Liver (tissue), 9 donors: Measurements from ENCODE around the gene OLFML2B. TPM values are rescaled to one million over a fixed set of nuclear protein-coding genes. Genes with fewer than 3 reads are reported as not detected.

Experiments
- DNase-seq: peaks from one replicate; pipeline ENCODE4 v3.0.0-alpha.2; 2017; ENCODE audit warnings: low spot score
- H3K27ac ChIP-seq, 2 donors: one replicate each; pipeline ENCODE4 v1.7.0; 2013; ENCODE audit warnings: inconsistent platforms in 2 of 2, low read length in 2 of 2, control low read depth in 1 of 2, low read depth in 1 of 2, mild to moderate bottlenecking in 1 of 2
- H3K27me3 ChIP-seq, 4 donors: one replicate each; pipeline versions ENCODE4 v1.6.1 to v1.7.0; 2013; ENCODE audit warnings: low read length in 3 of 4, inconsistent platforms in 1 of 4, mild to moderate bottlenecking in 1 of 4, moderate library complexity in 1 of 4; ENCODE audit not compliant: control insufficient read depth in 4 of 4, insufficient read depth in 4 of 4
- H3K36me3 ChIP-seq, 4 donors: one replicate each; pipeline versions ENCODE4 v1.6.1 to v1.7.0; 2013; ENCODE audit warnings: low read length in 3 of 4, mild to moderate bottlenecking in 3 of 4, low read depth in 1 of 4, moderate library complexity in 1 of 4; ENCODE audit not compliant: control insufficient read depth in 4 of 4, insufficient read depth in 3 of 4
- H3K4me1 ChIP-seq, 4 donors: one replicate each; pipeline versions ENCODE4 v1.6.1 to v1.7.0; 2013; ENCODE audit warnings: low read length in 3 of 4, mild to moderate bottlenecking in 3 of 4, moderate library complexity in 1 of 4; ENCODE audit not compliant: control insufficient read depth in 4 of 4, insufficient read depth in 4 of 4
- H3K4me3 ChIP-seq, 3 donors: one replicate each; pipeline versions ENCODE4 v1.6.1 to v1.7.0; 2013; ENCODE audit warnings: low read length in 3 of 3, control low read depth in 1 of 3, low read depth in 1 of 3, mild to moderate bottlenecking in 1 of 3
- H3K9ac ChIP-seq, 2 donors: one replicate each; pipeline ENCODE4 v1.7.0; 2013; ENCODE audit warnings: low read length in 2 of 2, mild to moderate bottlenecking in 2 of 2, moderate library complexity in 2 of 2, control low read depth in 1 of 2, low read depth in 1 of 2
- H3K9me3 ChIP-seq, 4 donors: one replicate each; pipeline versions ENCODE4 v1.6.1 to v1.7.0; 2013; ENCODE audit warnings: low read length in 3 of 4; ENCODE audit not compliant: control insufficient read depth in 4 of 4
- EGR1 ChIP-seq, 2 donors: IDR thresholded peaks; 2 replicates each; pipeline ENCODE4 v1.6.1; 2016 to 2018; ENCODE audit warnings: antibody characterized with exemption in 2 of 2, low read depth in 2 of 2
- FOXA1 ChIP-seq: IDR thresholded peaks from 2 replicates; pipeline ENCODE4 v1.6.1; 2016; ENCODE audit warnings: antibody characterized with exemption
- FOXA2 ChIP-seq: IDR thresholded peaks from 2 replicates; pipeline ENCODE4 v1.6.1; 2016; ENCODE audit warnings: antibody characterized with exemption
- GABPA ChIP-seq, 2 donors: IDR thresholded peaks in 1 of 2; conservative IDR thresholded peaks in 1 of 2; 2 replicates each; pipeline ENCODE4 v1.6.1; 2016; ENCODE audit warnings: antibody characterized with exemption in 2 of 2, mild to moderate bottlenecking in 1 of 2, moderate library complexity in 1 of 2
- HNF4A ChIP-seq, 2 donors: conservative IDR thresholded peaks; 2 replicates each; pipeline ENCODE4 v1.6.1; 2016; ENCODE audit warnings: antibody characterized with exemption in 2 of 2, mild to moderate bottlenecking in 2 of 2
- HNF4G ChIP-seq: IDR thresholded peaks from 2 replicates; pipeline ENCODE4 v1.6.1; 2016; ENCODE audit warnings: antibody characterized with exemption
- JUND ChIP-seq, 2 donors: IDR thresholded peaks; 2 replicates each; pipeline ENCODE4 v1.6.1; 2016; ENCODE audit warnings: antibody characterized with exemption in 2 of 2
- NR2F2 ChIP-seq: IDR thresholded peaks from 2 replicates; pipeline ENCODE4 v1.6.1; 2016; ENCODE audit warnings: antibody characterized with exemption
- RAD21 ChIP-seq, 2 donors: IDR thresholded peaks; 2 replicates each; pipeline ENCODE4 v1.6.1; 2016; ENCODE audit warnings: antibody characterized with exemption in 2 of 2, mild to moderate bottlenecking in 2 of 2
- RXRA ChIP-seq, 2 donors: IDR thresholded peaks; 2 replicates each; pipeline ENCODE4 v1.6.1; 2017 to 2018; ENCODE audit warnings: antibody characterized with exemption in 2 of 2, mild to moderate bottlenecking in 1 of 2
- SP1 ChIP-seq: IDR thresholded peaks from 2 replicates; pipeline ENCODE4 v1.6.1; 2018; ENCODE audit warnings: antibody characterized with exemption, mild to moderate bottlenecking
- TAF1 ChIP-seq: conservative IDR thresholded peaks from 2 replicates; pipeline ENCODE4 v1.6.1; 2016; ENCODE audit warnings: antibody characterized with exemption, mild to moderate bottlenecking
- YY1 ChIP-seq: IDR thresholded peaks from 2 replicates; pipeline ENCODE4 v1.6.1; 2016; ENCODE audit warnings: antibody characterized with exemption, mild to moderate bottlenecking
- WGBS: extraction: QIAGEN DNeasy Blood & Tissue Kit; methylation state at CpG from one replicate; pipeline ENCODE4 v1.1.7; 2013; 5-methylcytosine and 5-hydroxymethylcytosine counted together
- polyA plus RNA-seq, 2 donors: library from polyadenylated mRNA; stranded (reverse) in 1 of 2; unstranded in 1 of 2; fragments of 200-250 nt in 1 of 2; fragments of >200 nt in 1 of 2; fragmentation: Nextera tagmentation in 1 of 2; extraction: Ambion mirVana in 1 of 2; gene quantifications; one replicate each; pipeline versions ENCODE4 v1.2.1 to v1.2.3, GENCODE V29; 2013 to 2015
- total RNA-seq, 2 donors: library from RNA; depleted of rRNA; stranded (reverse); fragments of >200 nt; gene quantifications; one replicate each; pipeline ENCODE4 v1.2.3, GENCODE V29; 2014
- TF ChIP-seq, protein P1 (sequence below): IDR thresholded peaks from 2 replicates; pipeline ENCODE4 v1.6.1; 2016; ENCODE audit warnings: antibody characterized with exemption, mild to moderate bottlenecking
- TF ChIP-seq, protein P2 (sequence below): IDR thresholded peaks from 2 replicates; pipeline ENCODE4 v1.6.1; 2016; ENCODE audit warnings: antibody characterized with exemption
- TF ChIP-seq, protein P3 (sequence below): fragments of 150-350 bp; IDR thresholded peaks from 2 replicates; pipeline ENCODE4 v1.5.1; 2017; ENCODE audit warnings: improper control_type of control experiment, low read depth, low read length; ENCODE audit not compliant: missing input control
- TF ChIP-seq, protein P4 (sequence below): IDR thresholded peaks from 2 replicates; pipeline ENCODE4 v1.6.1; 2016; ENCODE audit warnings: antibody characterized with exemption
- donor health status: healthy.
- donor health status: healthy.
- donor health status: healthy.
- donor health status: healthy.
- donor health status: healthy.

The OLFML2B gene
- total and polyA plus RNA-seq, 4 donors, result 0.54 to 0.84 (median 0.74) TPM

DNA sequence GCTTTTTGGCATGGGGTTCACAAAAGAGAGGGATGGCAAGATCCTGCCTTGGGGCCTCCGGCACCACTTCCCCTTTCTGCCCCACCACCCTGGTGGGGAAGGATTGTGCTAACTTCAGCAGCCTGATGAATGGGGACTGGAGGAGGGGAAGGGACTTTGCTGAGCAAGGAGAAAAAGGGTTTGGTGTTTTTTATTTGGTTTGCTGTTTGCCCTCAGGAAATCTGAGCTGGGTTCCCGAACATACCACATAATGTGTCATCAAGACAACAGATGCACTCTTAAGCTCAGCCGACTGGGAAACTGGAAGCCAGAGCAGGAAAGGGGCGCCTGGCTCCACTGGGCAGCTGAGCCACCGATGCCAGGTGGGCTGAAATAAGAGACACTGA, 19.8 kb downstream of the OLFML2B start:
- 54% methylated on average over 5 of the region's 5 CpGs for WGBS
- Histone ChIP-seq H3K4me1 (no peaks in the 10 kb centered on the region), H3K27me3 (no peaks in the 10 kb centered on the region), H3K4me3 (no peak overlapping the region), H3K9me3 (no peaks in the 10 kb centered on the region), H3K27ac (no peak overlapping the region), H3K36me3 (no peaks in the 10 kb centered on the region), H3K9ac (no peak overlapping the region)
- no peak for DNase-seq
- TF ChIP-seq, protein P1, sequence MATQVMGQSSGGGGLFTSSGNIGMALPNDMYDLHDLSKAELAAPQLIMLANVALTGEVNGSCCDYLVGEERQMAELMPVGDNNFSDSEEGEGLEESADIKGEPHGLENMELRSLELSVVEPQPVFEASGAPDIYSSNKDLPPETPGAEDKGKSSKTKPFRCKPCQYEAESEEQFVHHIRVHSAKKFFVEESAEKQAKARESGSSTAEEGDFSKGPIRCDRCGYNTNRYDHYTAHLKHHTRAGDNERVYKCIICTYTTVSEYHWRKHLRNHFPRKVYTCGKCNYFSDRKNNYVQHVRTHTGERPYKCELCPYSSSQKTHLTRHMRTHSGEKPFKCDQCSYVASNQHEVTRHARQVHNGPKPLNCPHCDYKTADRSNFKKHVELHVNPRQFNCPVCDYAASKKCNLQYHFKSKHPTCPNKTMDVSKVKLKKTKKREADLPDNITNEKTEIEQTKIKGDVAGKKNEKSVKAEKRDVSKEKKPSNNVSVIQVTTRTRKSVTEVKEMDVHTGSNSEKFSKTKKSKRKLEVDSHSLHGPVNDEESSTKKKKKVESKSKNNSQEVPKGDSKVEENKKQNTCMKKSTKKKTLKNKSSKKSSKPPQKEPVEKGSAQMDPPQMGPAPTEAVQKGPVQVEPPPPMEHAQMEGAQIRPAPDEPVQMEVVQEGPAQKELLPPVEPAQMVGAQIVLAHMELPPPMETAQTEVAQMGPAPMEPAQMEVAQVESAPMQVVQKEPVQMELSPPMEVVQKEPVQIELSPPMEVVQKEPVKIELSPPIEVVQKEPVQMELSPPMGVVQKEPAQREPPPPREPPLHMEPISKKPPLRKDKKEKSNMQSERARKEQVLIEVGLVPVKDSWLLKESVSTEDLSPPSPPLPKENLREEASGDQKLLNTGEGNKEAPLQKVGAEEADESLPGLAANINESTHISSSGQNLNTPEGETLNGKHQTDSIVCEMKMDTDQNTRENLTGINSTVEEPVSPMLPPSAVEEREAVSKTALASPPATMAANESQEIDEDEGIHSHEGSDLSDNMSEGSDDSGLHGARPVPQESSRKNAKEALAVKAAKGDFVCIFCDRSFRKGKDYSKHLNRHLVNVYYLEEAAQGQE, result no peak
- TF ChIP-seq TAF1 (no peak), YY1 (no peak), RAD21 (IDR thresholded peaks at IDR 0.05) (no peak), HNF4A (conservative IDR thresholded peaks at IDR 0.05) (no peak), SP1 (no peak), JUND (IDR thresholded peaks at IDR 0.05) (no peak), FOXA2 (no peak), HNF4G (no peak), EGR1 (IDR thresholded peaks at IDR 0.05; ENCODE audit: low read depth in 2 of 2) (no peak), NR2F2 (no peak), RXRA (IDR thresholded peaks at IDR 0.05) (no peak), FOXA1 (no peak)
- TF ChIP-seq, protein P2, sequence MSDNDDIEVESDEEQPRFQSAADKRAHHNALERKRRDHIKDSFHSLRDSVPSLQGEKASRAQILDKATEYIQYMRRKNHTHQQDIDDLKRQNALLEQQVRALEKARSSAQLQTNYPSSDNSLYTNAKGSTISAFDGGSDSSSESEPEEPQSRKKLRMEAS, result no peak
- TF ChIP-seq, protein P3, sequence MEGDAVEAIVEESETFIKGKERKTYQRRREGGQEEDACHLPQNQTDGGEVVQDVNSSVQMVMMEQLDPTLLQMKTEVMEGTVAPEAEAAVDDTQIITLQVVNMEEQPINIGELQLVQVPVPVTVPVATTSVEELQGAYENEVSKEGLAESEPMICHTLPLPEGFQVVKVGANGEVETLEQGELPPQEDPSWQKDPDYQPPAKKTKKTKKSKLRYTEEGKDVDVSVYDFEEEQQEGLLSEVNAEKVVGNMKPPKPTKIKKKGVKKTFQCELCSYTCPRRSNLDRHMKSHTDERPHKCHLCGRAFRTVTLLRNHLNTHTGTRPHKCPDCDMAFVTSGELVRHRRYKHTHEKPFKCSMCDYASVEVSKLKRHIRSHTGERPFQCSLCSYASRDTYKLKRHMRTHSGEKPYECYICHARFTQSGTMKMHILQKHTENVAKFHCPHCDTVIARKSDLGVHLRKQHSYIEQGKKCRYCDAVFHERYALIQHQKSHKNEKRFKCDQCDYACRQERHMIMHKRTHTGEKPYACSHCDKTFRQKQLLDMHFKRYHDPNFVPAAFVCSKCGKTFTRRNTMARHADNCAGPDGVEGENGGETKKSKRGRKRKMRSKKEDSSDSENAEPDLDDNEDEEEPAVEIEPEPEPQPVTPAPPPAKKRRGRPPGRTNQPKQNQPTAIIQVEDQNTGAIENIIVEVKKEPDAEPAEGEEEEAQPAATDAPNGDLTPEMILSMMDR, result no peak
- TF ChIP-seq, protein P4, sequence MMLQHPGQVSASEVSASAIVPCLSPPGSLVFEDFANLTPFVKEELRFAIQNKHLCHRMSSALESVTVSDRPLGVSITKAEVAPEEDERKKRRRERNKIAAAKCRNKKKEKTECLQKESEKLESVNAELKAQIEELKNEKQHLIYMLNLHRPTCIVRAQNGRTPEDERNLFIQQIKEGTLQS, result no peak

DNA sequence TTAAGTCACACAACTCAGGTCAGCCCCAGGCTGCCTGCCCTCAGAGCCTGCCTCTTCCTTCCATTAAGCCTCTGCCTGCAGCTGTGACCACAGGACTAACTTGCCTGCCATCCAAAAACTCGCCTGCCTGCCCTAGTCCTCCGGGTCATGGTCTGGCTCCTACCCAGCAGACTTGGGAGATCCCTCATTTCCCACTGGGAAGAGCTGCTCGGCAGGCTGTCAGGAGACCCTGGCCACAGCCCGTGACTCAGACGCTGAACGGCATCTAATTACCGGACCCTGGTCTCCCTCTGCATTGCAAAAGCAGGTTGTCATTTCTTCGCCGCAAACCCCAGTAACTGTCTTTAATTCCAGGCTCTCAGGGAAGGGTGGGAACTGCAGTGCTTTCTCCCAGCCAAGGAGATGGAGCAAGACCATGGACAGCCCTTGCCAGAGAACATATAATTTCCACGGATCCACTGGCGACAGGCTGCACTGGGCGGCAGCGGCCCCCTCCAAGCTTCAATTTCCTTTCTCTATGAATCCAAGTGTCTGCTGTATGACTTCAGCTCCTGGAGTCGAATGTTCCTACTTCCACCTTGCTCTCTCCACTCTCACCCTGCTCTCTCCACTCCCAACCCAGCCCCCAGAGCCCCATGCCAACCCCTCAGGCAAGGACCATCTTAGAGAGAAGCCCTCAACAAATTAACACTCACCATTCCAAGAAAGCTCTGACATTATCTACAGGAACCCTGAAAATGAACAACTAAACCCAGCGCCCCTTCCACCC, 20.4 kb downstream of the OLFML2B start:
- Histone ChIP-seq H3K27ac (no peak overlapping the region), H3K9ac (no peak overlapping the region), H3K36me3 (no peaks in the 10 kb centered on the region), H3K27me3 (no peaks in the 10 kb centered on the region), H3K4me3 (no peak overlapping the region), H3K9me3 (no peaks in the 10 kb centered on the region), H3K4me1 (no peaks in the 10 kb centered on the region)
- TF ChIP-seq JUND (IDR thresholded peaks at IDR 0.05) (no peak), SP1 (no peak), GABPA (IDR thresholded peaks at IDR 0.05 in 1 of 2, conservative IDR thresholded peaks at IDR 0.05 in 1 of 2) (no peak), EGR1 (IDR thresholded peaks at IDR 0.05; ENCODE audit: low read depth in 2 of 2) (no peak), NR2F2 (no peak), YY1 (no peak), TAF1 (no peak)
- TF ChIP-seq, protein P2, result no peak
- TF ChIP-seq, protein P4, result no peak
- no peak for DNase-seq
- 81% methylated on average over 15 of the region's 15 CpGs for WGBS
